Epithelial cell of esophagus (primary cell): ENCODE data around the gene ACY1.

Experiments used
- DNase-seq: peaks from one replicate; pipeline ENCODE4 v3.0.0; 2010; ENCODE audit warnings: low read depth
- H3K4me3 ChIP-seq: 2 replicates; pipeline ENCODE4 v1.5.1; 2011; ENCODE audit warnings: mild to moderate bottlenecking, low read length, control low read depth
- CTCF ChIP-seq: IDR thresholded peaks from 2 replicates; pipeline ENCODE4 v1.5.1; 2011; ENCODE audit warnings: low read depth, mild to moderate bottlenecking, low read length, control low read depth, inconsistent platforms; ENCODE audit not compliant: insufficient read depth; ENCODE audit errors: missing control alignments

ACY1 gene

GRCh38 chr3:51946796-51947195, 36.5 kb upstream of the ACY1 start:
- DNase-seq = no peak
- no peak overlapping the region for H3K4me3 ChIP-seq
- TF ChIP-seq CTCF = no peak

- DNase-seq = no peak
- H3K4me3 ChIP-seq = no peak overlapping the region
- TF ChIP-seq CTCF = no peak
These were observed 36.0 kb upstream of the ACY1 start for GRCh38 chr3:51947215-51947900.

GRCh38 chr3:51948016-51948580, 35.2 kb upstream of the ACY1 start:
- H3K4me3 ChIP-seq = no peak overlapping the region
- no peak for TF ChIP-seq CTCF
- DNase-seq = no peak

- H3K4me3 ChIP-seq = no peak overlapping the region
- DNase-seq = no peak
- no peak for TF ChIP-seq CTCF
These were observed 34.2 kb upstream of the ACY1 start for GRCh38 chr3:51949121-51949520.

- DNase-seq = no peak
- H3K4me3 ChIP-seq = no peak overlapping the region
- no peak for TF ChIP-seq CTCF
These were observed 32.4 kb upstream of the ACY1 start for GRCh38 chr3:51950899-51951298.

GRCh38 chr3:51953445-51953844, 29.9 kb upstream of the ACY1 start:
- peak; percentile 89 for DNase-seq
- H3K4me3 ChIP-seq = no peak overlapping the region
- TF ChIP-seq CTCF = no peak

GRCh38 chr3:51954105-51954504, 29.2 kb upstream of the ACY1 start:
- no peak overlapping the region for H3K4me3 ChIP-seq
- TF ChIP-seq CTCF = no peak
- DNase-seq = no peak
